WTC11 (cell line): Measurements from ENCODE around the gene TMEM72. TPM values are rescaled to one million over a fixed set of nuclear protein-coding genes. Genes with fewer than 3 reads are reported as not detected.

Experiments
- ATAC-seq: fragments of 200-7000 bp; cut with Tn5 transposase; 2 replicates; pipeline ENCODE4 v1.10.0; 2021; ENCODE audit warnings: mild to moderate bottlenecking, moderate library complexity
- CTCF ChIA-PET: fragments of 300-600 bp; sonication (Branson Sonifier 250); formaldehyde crosslinking; loops from one replicate; lab custom pipeline; 2021; ENCODE audit warnings: antibody characterized with exemption; lab: Charles Lee
- POLR2A ChIA-PET: fragments of 350-600 bp; sonication (Branson Sonifier 250); formaldehyde crosslinking; loops from one replicate; lab custom pipeline; 2021; ENCODE audit warnings: antibody characterized with exemption; lab: Charles Lee
- DNase-seq: peaks from one replicate; pipeline ENCODE4 v3.0.0; 2021; ENCODE audit warnings: low spot score
- H3K27ac Mint-ChIP-seq: 2 replicates; pipeline ENCODE4 v1.8.0; 2021; ENCODE audit warnings: mixed read lengths
- H3K27me3 Mint-ChIP-seq: 2 replicates; pipeline ENCODE4 v1.8.0; 2021; ENCODE audit warnings: low read depth, mild to moderate bottlenecking, moderate library complexity, mixed read lengths
- H3K36me3 Mint-ChIP-seq: 2 replicates; pipeline ENCODE4 v1.8.0; 2021; ENCODE audit warnings: mixed read lengths
- H3K4me1 Mint-ChIP-seq: 2 replicates; pipeline ENCODE4 v1.8.0; 2022; ENCODE audit warnings: mixed read lengths
- H3K4me3 Mint-ChIP-seq: 2 replicates; pipeline ENCODE4 v1.8.0; 2021; ENCODE audit warnings: mild to moderate bottlenecking, moderate library complexity, mixed read lengths
- H3K9me3 Mint-ChIP-seq: 2 replicates; pipeline ENCODE4 v1.8.0; 2021; ENCODE audit warnings: mixed read lengths
- ATF1 ChIP-seq: sonication (generic); formaldehyde crosslinking; IDR thresholded peaks from 2 replicates; pipeline ENCODE4 v1.8.1; 2023; ENCODE audit warnings: mild to moderate bottlenecking, moderate library complexity, missing genetic modification reagents
- ETV6 ChIP-seq: sonication (generic); formaldehyde crosslinking; IDR thresholded peaks from 2 replicates; pipeline ENCODE4 v1.8.1; 2022; ENCODE audit warnings: mild to moderate bottlenecking, missing genetic modification reagents
- FOXP4 ChIP-seq: sonication (generic); formaldehyde crosslinking; IDR thresholded peaks from 2 replicates; pipeline ENCODE4 v1.8.0; 2022; ENCODE audit warnings: mild to moderate bottlenecking, missing genetic modification reagents
- IRF1 ChIP-seq: sonication (generic); formaldehyde crosslinking; IDR thresholded peaks from 2 replicates; pipeline ENCODE4 v1.8.0; 2023; ENCODE audit warnings: missing genetic modification reagents
- JUN ChIP-seq: sonication (generic); formaldehyde crosslinking; IDR thresholded peaks from 2 replicates; pipeline ENCODE4 v1.8.0; 2023; ENCODE audit warnings: mild to moderate bottlenecking, missing genetic modification reagents
- MXD4 ChIP-seq: fragments of 250-450 bp; sonication (Bioruptor Pico); IDR thresholded peaks from 2 replicates; pipeline ENCODE4 v1.8.0; 2021; ENCODE audit warnings: mild to moderate bottlenecking, moderate library complexity, borderline replicate concordance
- NFATC4 ChIP-seq: fragments of 250-450 bp; sonication (Bioruptor Pico); IDR thresholded peaks from 2 replicates; pipeline ENCODE4 v1.9.0; 2021; ENCODE audit warnings: mild to moderate bottlenecking
- PRDM15 ChIP-seq: sonication (generic); formaldehyde crosslinking; IDR thresholded peaks from 2 replicates; pipeline ENCODE4 v1.8.0; 2022; ENCODE audit warnings: missing genetic modification reagents
- PREB ChIP-seq: sonication (generic); formaldehyde crosslinking; IDR thresholded peaks from 2 replicates; pipeline ENCODE4 v1.8.1; 2022; ENCODE audit warnings: mild to moderate bottlenecking, missing genetic modification reagents, moderate library complexity, borderline replicate concordance
- ZBTB43 ChIP-seq: sonication (generic); formaldehyde crosslinking; IDR thresholded peaks from 2 replicates; pipeline ENCODE4 v1.8.1; 2023; ENCODE audit warnings: mild to moderate bottlenecking, missing genetic modification reagents
- ZNF281 ChIP-seq: sonication (generic); formaldehyde crosslinking; IDR thresholded peaks from 2 replicates; pipeline ENCODE4 v1.8.0; 2023; ENCODE audit warnings: mild to moderate bottlenecking, missing genetic modification reagents
- ZNF671 ChIP-seq: fragments of 250-450 bp; sonication (Bioruptor Pico); IDR thresholded peaks from 2 replicates; pipeline ENCODE4 v1.8.0; 2021; ENCODE audit warnings: mild to moderate bottlenecking
- total RNA-seq: library from RNA; stranded (reverse); gene quantifications from 3 replicates; pipeline ENCODE4 v1.2.3, GENCODE V29; 2021

TMEM72 gene
- total RNA-seq, 1 experiment from 2014 or later = not detected

- H3K27me3 Mint-ChIP-seq = peaks cover under 1% of the 10 kb centered on the region; the same call in 1 of the 2 replicates
- H3K27ac Mint-ChIP-seq = no peak overlapping the region
- no peak overlapping the region for H3K4me3 Mint-ChIP-seq
- H3K36me3 Mint-ChIP-seq = no peaks in the 10 kb centered on the region
- peaks cover 46% of the 10 kb centered on the region for H3K4me1 Mint-ChIP-seq
- no peak for ATAC-seq
- ChIA-PET CTCF (interaction anchor here (1.4 to 4.3 kb wide), 4 partner anchors 13 to 47 kb away, joined by 4 to 25 read pairs (median 11); no protein-coding TSS in a partner anchor), POLR2A (no interaction called here)
- no peak for DNase-seq
- peaks cover under 1% of the 10 kb centered on the region for H3K9me3 Mint-ChIP-seq
- TF ChIP-seq MXD4 (CRISPR knock-in tag) = no peak
These were observed 814 bp downstream of the TMEM72 start for GRCh38 chr10:44911951-44912350.

- ChIA-PET POLR2A (no interaction called here), CTCF (no interaction called here)
- Mint-ChIP-seq H3K9me3 (peaks cover 14% of the 10 kb centered on the region), H3K36me3 (peaks cover 8% of the 10 kb centered on the region), H3K4me1 (peaks cover 34% of the 10 kb centered on the region), H3K4me3 (no peak overlapping the region), H3K27ac (no peak overlapping the region), H3K27me3 (peaks cover 7% of the 10 kb centered on the region)
- DNase-seq = no peak
- ATAC-seq = no peak
- TF ChIP-seq NFATC4 (no peak), ZNF281 (no peak), ATF1 (CRISPR knock-in tag) (no peak), ZBTB43 (CRISPR knock-in tag) (no peak), ZNF671 (CRISPR knock-in tag) (no peak), FOXP4 (CRISPR knock-in tag) (no peak), PRDM15 (CRISPR knock-in tag) (no peak), JUN (CRISPR knock-in tag) (no peak), ETV6 (no peak), MXD4 (CRISPR knock-in tag) (no peak), IRF1 (CRISPR knock-in tag) (no peak), PREB (no peak)
These were observed 2.4 kb downstream of the TMEM72 start for GRCh38 chr10:44913350-44914081.
